K562 (cell line): ENCODE results near the gene IQSEC3. TPM values are rescaled to one million over a fixed set of nuclear protein-coding genes. Genes with fewer than 3 reads are reported as not detected.

Experiments used
- ATAC-seq: fragments of 200-7000 bp; cut with Tn5 transposase; 3 replicates; pipeline ENCODE4 v1.9.1; 2020; ENCODE audit warnings: moderate library complexity
- BruUV-seq: library from RNA; stranded (reverse); fragments of 400-500 nt; replicated peaks from 2 replicates; lab custom pipeline; 2021; lab: Mats Ljungman, UMichigan
- CTCF ChIA-PET: fragments of 300-600 bp; formaldehyde crosslinking; extraction: SDS; loops from one replicate; lab custom pipeline; 2021; ENCODE audit warnings: low intra/inter-chr PET ratio; lab: Yijun Ruan, JAX
- POLR2A ChIA-PET: fragments of 300-600, 350-650 bp; sonication (Branson Sonifier 250); formaldehyde crosslinking; extraction: SDS; loops from one replicate; lab custom pipeline; 2021; ENCODE audit warnings: antibody characterized with exemption, inconsistent platforms; lab: Yijun Ruan, JAX
- DNase-seq, 4 experiments: peaks; one replicate each; pipeline versions ENCODE4 v3.0.0 to v3.0.0-alpha.2; 2011 to 2018; ENCODE audit warnings: low spot score in 3 of 4, mixed read lengths in 3 of 4; ENCODE audit errors: extremely low read depth in 1 of 4
- FAIRE-seq: peaks from 2 replicates; lab custom pipeline; 2011; peaks lifted over from hg19 to GRCh38; lab: Jason Lieb, UNC
- H2AFZ ChIP-seq: 2 replicates; pipeline ENCODE4 v1.6.0; 2011; ENCODE audit warnings: low read depth, low read length, control low read depth, inconsistent platforms
- H3K27ac ChIP-seq: fragments of 200-600 bp; 3 replicates; pipeline ENCODE4 v1.8.0; 2011; ENCODE audit warnings: low read depth, mild to moderate bottlenecking, control low read depth, inconsistent platforms, low read length, moderate library complexity, mixed read lengths; ENCODE audit errors: extremely low read depth
- H3K27me3 ChIP-seq, 2 experiments: fragments of 300-600 bp in 1 of 2; 2 replicates in 1 of 2; 3 replicates in 1 of 2; pipeline versions ENCODE4 v1.6.0 to v1.8.0; 2011; ENCODE audit warnings: inconsistent platforms in 2 of 2, low read length in 2 of 2, mild to moderate bottlenecking in 1 of 2, mixed read lengths in 1 of 2, moderate library complexity in 1 of 2; ENCODE audit not compliant: control insufficient read depth in 2 of 2, insufficient read depth in 2 of 2
- H3K36me3 ChIP-seq: fragments of 300-600 bp; 3 replicates; pipeline ENCODE4 v1.8.0; 2011; ENCODE audit warnings: mild to moderate bottlenecking, low read length, inconsistent platforms; ENCODE audit not compliant: control insufficient read depth, insufficient read depth
- H3K4me1 ChIP-seq, 2 experiments: fragments of 200-600 bp in 1 of 2; replicated peaks in 1 of 2; 2 replicates in 1 of 2; 3 replicates in 1 of 2; pipeline versions ENCODE4 v1.5.1 to v1.8.0; 2011; ENCODE audit warnings: inconsistent platforms in 2 of 2, low read length in 2 of 2, mild to moderate bottlenecking in 1 of 2, mixed read lengths in 1 of 2, moderate library complexity in 1 of 2; ENCODE audit not compliant: control insufficient read depth in 2 of 2, insufficient read depth in 2 of 2
- H3K4me2 ChIP-seq: 2 replicates; pipeline ENCODE4 v1.6.1; 2011; ENCODE audit warnings: low read length, control low read depth, inconsistent platforms, mixed read lengths; ENCODE audit not compliant: insufficient read depth
- H3K4me3 ChIP-seq: fragments of 200-600 bp; sonication (generic), shearing (Covaris generic); 2 replicates; pipeline ENCODE4 v1.5.1; 2016; ENCODE audit warnings: control low read depth, inconsistent platforms
- H3K79me2 ChIP-seq: fragments of 200-600 bp; 3 replicates; pipeline ENCODE4 v1.8.0; 2011; ENCODE audit warnings: low read length, inconsistent platforms; ENCODE audit not compliant: control insufficient read depth, insufficient read depth
- H3K9ac ChIP-seq, 2 experiments: 2 replicates each; pipeline versions ENCODE4 v1.6.0 to v1.6.1; 2011; ENCODE audit warnings: low read depth in 2 of 2, low read length in 2 of 2, control low read depth in 1 of 2, inconsistent platforms in 1 of 2, mild to moderate bottlenecking in 1 of 2, mixed read lengths in 1 of 2; ENCODE audit not compliant: insufficient read depth in 1 of 2
- H3K9me1 ChIP-seq: one replicate; pipeline ENCODE4 v1.6.0; 2011; ENCODE audit warnings: inconsistent platforms, mild to moderate bottlenecking, low read length, moderate library complexity; ENCODE audit not compliant: control insufficient read depth, insufficient read depth
- H3K9me3 ChIP-seq: replicated peaks from 2 replicates; pipeline ENCODE4 v1.5.1; 2011; ENCODE audit warnings: low read depth, low read length, inconsistent platforms; ENCODE audit not compliant: control insufficient read depth, insufficient read depth
- H4K20me1 ChIP-seq: replicated peaks from 2 replicates; pipeline ENCODE4 v1.6.1; 2011; ENCODE audit warnings: low read length, inconsistent platforms, mixed read lengths; ENCODE audit not compliant: control insufficient read depth, insufficient read depth
- CHD1 ChIP-seq: fragments of 200-600 bp; sonication (generic); IDR thresholded peaks from one replicate; pipeline ENCODE4 v1.6.1; 2012; ENCODE audit warnings: mild to moderate bottlenecking, moderate library complexity, low read length, inconsistent platforms
- CTBP1 ChIP-seq: fragments of 450-650 bp; IDR thresholded peaks from 2 replicates; pipeline ENCODE4 v1.6.1; 2016; ENCODE audit warnings: borderline replicate concordance
- FOXA3 ChIP-seq, 2 experiments: fragments of 450-650 bp in 1 of 2; sonication (generic) in 1 of 2; formaldehyde crosslinking; IDR thresholded peaks in 1 of 2; conservative IDR thresholded peaks in 1 of 2; 2 replicates each; pipeline versions ENCODE4 v1.4.0 to v1.8.0; 2020 to 2022; ENCODE audit warnings: mild to moderate bottlenecking in 2 of 2, missing genetic modification reagents in 1 of 2
- HOXB6 ChIP-seq: fragments of 250-450 bp; sonication (Bioruptor Pico); IDR thresholded peaks from 2 replicates; pipeline ENCODE4 v1.5.1; 2022; ENCODE audit warnings: mild to moderate bottlenecking, borderline replicate concordance
- MLX ChIP-seq, 2 experiments: fragments of 450-650 bp in 1 of 2; sonication (generic) in 1 of 2; formaldehyde crosslinking; conservative IDR thresholded peaks; 2 replicates each; pipeline versions ENCODE4 v1.4.0 to v1.8.1; 2020 to 2022; ENCODE audit warnings: mild to moderate bottlenecking in 1 of 2, missing genetic modification reagents in 1 of 2
- PTTG1 ChIP-seq: fragments of 450-650 bp; IDR thresholded peaks from 2 replicates; pipeline ENCODE4 v1.6.1; 2016; ENCODE audit warnings: low read depth, mild to moderate bottlenecking, missing genetic modification characterization, missing compliant biosample characterization
- SP2 ChIP-seq: IDR thresholded peaks from 2 replicates; pipeline ENCODE4 v1.6.1; 2011; ENCODE audit warnings: mild to moderate bottlenecking, low read depth, low read length, moderate library complexity; ENCODE audit not compliant: poor library complexity, severe bottlenecking; ENCODE audit errors: extremely low read depth
- TCFL5 ChIP-seq: fragments of 250-450 bp; sonication (Bioruptor Pico); conservative IDR thresholded peaks from 2 replicates; pipeline ENCODE4 v1.6.1; 2021; ENCODE audit warnings: mild to moderate bottlenecking, moderate library complexity, matching md5 sums
- TRIM24 ChIP-seq, 2 experiments: fragments of 450-650 bp; IDR thresholded peaks; 2 replicates each; pipeline ENCODE4 v1.6.1; 2016
- ZNF280A ChIP-seq: fragments of 450-650 bp; IDR thresholded peaks from 2 replicates; pipeline ENCODE4 v1.6.1; 2018; ENCODE audit warnings: mild to moderate bottlenecking, low read depth; ENCODE audit not compliant: partially characterized antibody
- WGBS: fragments of 100-300 bp; shearing (Covaris generic); methylation state at CpG from one replicate; pipeline ENCODE4 v1.1.6; 2016; ENCODE audit warnings: low coverage, mixed read lengths; ENCODE audit not compliant: insufficient coverage; ENCODE audit errors: missing lambda C conversion rate; 5-methylcytosine and 5-hydroxymethylcytosine counted together
- in situ Hi-C: fragments of 300-500 bp; cut with MboI; formaldehyde crosslinking; loops from 4 replicates; pipeline ENCODE4 v1.15.0; 2018; ENCODE audit warnings: inconsistent platforms, mixed read lengths
- intact Hi-C: fragments of 100-400 bp; cut with micrococcal nuclease; formaldehyde crosslinking; loops from 2 replicates; pipeline ENCODE4 v1.14.2; 2022
- polyA plus RNA-seq, 8 experiments: library from polyadenylated mRNA; depleted of rRNA in 4 of 8; stranded (reverse) in 5 of 8; unstranded in 3 of 8; fragments of >200 nt; fragmentation: Nextera tagmentation in 2 of 8; fragmentation: Illumina TruSeq in 1 of 8; extraction: Ambion mirVana in 2 of 8; extraction: Trizol in 1 of 8; gene quantifications; 2 replicates each; pipeline versions ENCODE4 v1.2.1 to v1.2.3, GENCODE V29; 2011 to 2014; ENCODE audit warnings: inconsistent platforms in 1 of 8, missing spikeins in 1 of 8
- total RNA-seq, 7 experiments: library from RNA; depleted of rRNA in 6 of 7; stranded (reverse); fragments of >200 nt in 6 of 7; fragmentation: Illumina TruSeq in 2 of 7; extraction: Trizol in 2 of 7; gene quantifications; 2 replicates each; pipeline versions ENCODE4 v1.2.1 to v1.2.3, GENCODE V29; 2011 to 2021; ENCODE audit warnings: low replicate concordance in 1 of 7

Gene IQSEC3
- total and polyA plus RNA-seq, 9 of the 15 experiments (the other 6 are each of a cell fraction or from before 2014, with no cell fraction given), result under 0.01 to 0.25 (median 0.08) TPM; not detected in 3

GRCh38 chr12:166425-167075 is 100.0 kb downstream of the IQSEC3 start:
- Histone ChIP-seq H3K36me3 (no peaks in the 10 kb centered on the region), H4K20me1 (0 out of 2 replicates have a peak, but pooled peaks cover 6% of the 10 kb centered on the region), H2AFZ (no peak overlapping the region), H3K9me3 (no peaks in the 10 kb centered on the region), H3K9ac (no peak overlapping the region), H3K27me3 (peaks cover 3 to 42% of the 10 kb centered on the region in 2 experiments; a peak in 3 of 5 replicates), H3K79me2 (no peaks in the 10 kb centered on the region), H3K4me1 (peaks cover 0 to 16% of the 10 kb centered on the region in 2 experiments; a peak in 3 of 5 replicates), H3K4me2 (no peak overlapping the region), H3K9me1 (no peaks in the 10 kb centered on the region), H3K27ac (no peak overlapping the region), H3K4me3 (no peak overlapping the region)
- ChIA-PET POLR2A (no interaction called here), CTCF (no interaction called here)
- no peak for DNase-seq
- intact Hi-C loops (no loop called here), in situ Hi-C loops (no loop called here)
- no peak for ATAC-seq
- TF ChIP-seq PTTG1 (tag) (no peak), CTBP1 (no peak), TRIM24 (IDR thresholded peaks at IDR 0.05) (no peak), FOXA3 (CRISPR knock-in tag; conservative IDR thresholded peaks at IDR 0.05 in 1 of 2, IDR thresholded peaks at IDR 0.05 in 1 of 2) (no peak), SP2 (no peak), HOXB6 (CRISPR knock-in tag) (no peak), MLX (CRISPR knock-in tag; conservative IDR thresholded peaks at IDR 0.05) (no peak), CHD1 (no peak), TCFL5 (CRISPR knock-in tag) (no peak), ZNF280A (no peak)
- BruUV-seq, result no TSS peak
- WGBS, result 34% methylated on average over 11 of the region's 11 CpGs
- no peak for FAIRE-seq
